ENCODE results near the gene CYB5D1.

The CYB5D1 gene

GRCh38 chr17:7834542-7834956 lies 23.3 kb upstream of the CYB5D1 start:
- peak; percentile 45 for DNase-seq

GRCh38 chr17:7834957-7835813 lies 22.6 kb upstream of the CYB5D1 start:
- DNase-seq, result peak; percentile 79

- no peak for DNase-seq
Measured at GRCh38 chr17:7835814-7836595, 21.8 kb upstream of the CYB5D1 start.

- no peak for DNase-seq
Measured at GRCh38 chr17:7836596-7837407, 21.0 kb upstream of the CYB5D1 start.

GRCh38 chr17:7837408-7838088 lies 20.3 kb upstream of the CYB5D1 start:
- DNase-seq, result no peak

GRCh38 chr17:7838090-7839075 lies 19.4 kb upstream of the CYB5D1 start:
- DNase-seq, result no peak

- no peak for DNase-seq
Measured at GRCh38 chr17:7839190-7839875, 18.5 kb upstream of the CYB5D1 start.

GRCh38 chr17:7839876-7840261 lies 17.9 kb upstream of the CYB5D1 start:
- DNase-seq, result no peak

GRCh38 chr17:7840441-7840840 lies 17.4 kb upstream of the CYB5D1 start:
- no peak for DNase-seq

GRCh38 chr17:7840875-7841274 lies 16.9 kb upstream of the CYB5D1 start:
- no peak for DNase-seq

GRCh38 chr17:7841396-7841914 lies 16.3 kb upstream of the CYB5D1 start:
- DNase-seq, result no peak

GRCh38 chr17:7841915-7842379 lies 15.9 kb upstream of the CYB5D1 start:
- peak; percentile 59 for DNase-seq

- peak; percentile 72 for DNase-seq
Measured at GRCh38 chr17:7842380-7843256, 15.2 kb upstream of the CYB5D1 start.

- DNase-seq, result no peak
Measured at GRCh38 chr17:7843257-7843535, 14.6 kb upstream of the CYB5D1 start.

- peak; percentile 67 for DNase-seq
Measured at GRCh38 chr17:7843536-7844291, 14.1 kb upstream of the CYB5D1 start.

- peak; percentile 76 for DNase-seq
Measured at GRCh38 chr17:7844292-7845154, 13.3 kb upstream of the CYB5D1 start.

GRCh38 chr17:7845359-7846062 lies 12.3 kb upstream of the CYB5D1 start:
- DNase-seq, result no peak

Data from NK-92 treated with Interleukin-12 subunit alpha and Interleukin-12 subunit beta, amount 100 ng/mL, for 24 hours (cell line).